Endodermal cell (in vitro differentiated cells): ENCODE data around the gene GPR160. TPM values are rescaled to one million over a fixed set of nuclear protein-coding genes. Genes with fewer than 3 reads are reported as not detected.

ENCODE experiments used
- DNase-seq: peaks from one replicate; pipeline ENCODE4 v3.0.0-alpha.2; 2017
- H3K27ac ChIP-seq: 2 replicates; pipeline ENCODE4 v1.5.1; 2013; ENCODE audit warnings: mild to moderate bottlenecking, low read depth, low read length, moderate library complexity
- H3K27me3 ChIP-seq: 2 replicates; pipeline ENCODE4 v1.6.1; 2013; ENCODE audit warnings: mild to moderate bottlenecking, low read length, moderate library complexity; ENCODE audit not compliant: insufficient read depth, control insufficient read depth, poor library complexity, severe bottlenecking
- H3K36me3 ChIP-seq: 2 replicates; pipeline ENCODE4 v1.7.0; 2013; ENCODE audit warnings: mild to moderate bottlenecking, low read length, moderate library complexity; ENCODE audit not compliant: control insufficient read depth, insufficient read depth
- H3K4me1 ChIP-seq: one replicate; pipeline ENCODE4 v1.7.0; 2013; ENCODE audit warnings: low read length; ENCODE audit not compliant: control insufficient read depth, insufficient read depth
- H3K4me3 ChIP-seq: 2 replicates; pipeline ENCODE4 v1.5.1; 2013; ENCODE audit warnings: mild to moderate bottlenecking, low read length, moderate library complexity
- H3K9ac ChIP-seq: 2 replicates; pipeline ENCODE4 v1.6.1; 2013; ENCODE audit warnings: mild to moderate bottlenecking, low read length, moderate library complexity; ENCODE audit not compliant: poor library complexity, severe bottlenecking; ENCODE audit errors: extremely low read depth
- H3K9me3 ChIP-seq: 2 replicates; pipeline ENCODE4 v1.6.1; 2013; ENCODE audit warnings: mild to moderate bottlenecking, low read length, moderate library complexity; ENCODE audit not compliant: control insufficient read depth
- H3K27ac Mint-ChIP-seq: 2 replicates; pipeline ENCODE4 v1.8.0; 2020; ENCODE audit warnings: mixed read lengths
- H3K27me3 Mint-ChIP-seq: 2 replicates; pipeline ENCODE4 v1.8.0; 2021; ENCODE audit warnings: mild to moderate bottlenecking, mixed read lengths; ENCODE audit not compliant: insufficient read depth
- H3K36me3 Mint-ChIP-seq: 2 replicates; pipeline ENCODE4 v1.8.0; 2020; ENCODE audit warnings: low read depth, mixed read lengths
- H3K4me1 Mint-ChIP-seq: 2 replicates; pipeline ENCODE4 v1.8.0; 2020; ENCODE audit warnings: mixed read lengths
- H3K4me3 Mint-ChIP-seq: 2 replicates; pipeline ENCODE4 v1.8.0; 2020; ENCODE audit warnings: mild to moderate bottlenecking, moderate library complexity, mixed read lengths
- H3K9me3 Mint-ChIP-seq: 2 replicates; pipeline ENCODE4 v1.8.0; 2020; ENCODE audit warnings: mild to moderate bottlenecking, mixed read lengths
- WGBS, 2 experiments: methylation state at CpG; one replicate each; pipeline versions ENCODE4 v1.1.5 to v1.1.7; 2013; ENCODE audit warnings: missing lambda C conversion rate in 2 of 2, mixed read lengths in 1 of 2; ENCODE audit not compliant: insufficient coverage in 1 of 2, insufficient read length in 1 of 2; 5-methylcytosine and 5-hydroxymethylcytosine counted together
- total RNA-seq, 2 donors: library from RNA; stranded (reverse); fragmentation: NEBNext Ultra II Directional in 1 of 2; extraction: Animal tissue kit (Norgen Biotek cat#: 25700) in 1 of 2; gene quantifications; 2 replicates in 1 of 2; 3 replicates in 1 of 2; pipeline ENCODE4 v1.2.1, GENCODE V29; 2021
- TF ChIP-seq, protein P1 (sequence below): fragments of 200-600 bp; sonication (generic); conservative IDR thresholded peaks from 2 replicates; pipeline ENCODE4 v1.5.0; 2021; ENCODE audit warnings: antibody characterized with exemption, mild to moderate bottlenecking

Gene GPR160
- total RNA-seq, 2 donors from 2014 or later = 6.9 to 8.6 TPM

DNA sequence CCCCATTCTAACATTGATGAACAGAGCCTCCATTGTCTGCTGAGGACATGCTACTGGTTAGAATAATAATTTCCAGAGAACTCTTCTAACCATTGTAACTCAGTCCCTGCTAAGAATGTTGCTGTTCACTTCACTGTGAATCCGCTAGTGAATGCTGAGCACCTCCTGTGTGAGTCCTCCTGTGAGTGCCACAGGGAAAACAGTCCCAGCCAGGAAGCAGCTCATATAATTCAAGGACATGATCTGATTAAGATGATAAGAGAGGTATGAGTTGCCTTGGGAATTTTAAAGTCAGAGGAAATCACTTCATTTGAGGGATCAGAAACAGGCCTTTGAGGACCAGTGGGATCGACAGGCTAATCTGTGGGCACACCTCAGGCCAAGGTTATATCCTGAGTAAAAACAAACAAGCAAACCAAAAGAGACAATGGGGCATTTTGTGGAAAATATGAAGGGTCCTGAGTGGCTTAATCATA is 33.9 kb upstream of the GPR160 start:
- Histone ChIP-seq H3K4me1 (peaks cover 5% of the 10 kb centered on the region), H3K36me3 (no peaks in the 10 kb centered on the region), H3K27ac (no peak overlapping the region), H3K9me3 (no peaks in the 10 kb centered on the region), H3K4me3 (no peak overlapping the region), H3K27me3 (no peaks in the 10 kb centered on the region), H3K9ac (no peak overlapping the region)
- no peaks in the 10 kb centered on the region for H3K9me3 Mint-ChIP-seq
- H3K4me3 Mint-ChIP-seq = no peak overlapping the region
- no peaks in the 10 kb centered on the region for H3K27me3 Mint-ChIP-seq
- H3K4me1 Mint-ChIP-seq = peaks cover 11% of the 10 kb centered on the region
- peaks cover 6% of the 10 kb centered on the region for H3K36me3 Mint-ChIP-seq
- 94 to 100% methylated on average over 2 of the region's 2 CpGs for WGBS, 2 experiments
- DNase-seq = no peak
- TF ChIP-seq, protein P1, sequence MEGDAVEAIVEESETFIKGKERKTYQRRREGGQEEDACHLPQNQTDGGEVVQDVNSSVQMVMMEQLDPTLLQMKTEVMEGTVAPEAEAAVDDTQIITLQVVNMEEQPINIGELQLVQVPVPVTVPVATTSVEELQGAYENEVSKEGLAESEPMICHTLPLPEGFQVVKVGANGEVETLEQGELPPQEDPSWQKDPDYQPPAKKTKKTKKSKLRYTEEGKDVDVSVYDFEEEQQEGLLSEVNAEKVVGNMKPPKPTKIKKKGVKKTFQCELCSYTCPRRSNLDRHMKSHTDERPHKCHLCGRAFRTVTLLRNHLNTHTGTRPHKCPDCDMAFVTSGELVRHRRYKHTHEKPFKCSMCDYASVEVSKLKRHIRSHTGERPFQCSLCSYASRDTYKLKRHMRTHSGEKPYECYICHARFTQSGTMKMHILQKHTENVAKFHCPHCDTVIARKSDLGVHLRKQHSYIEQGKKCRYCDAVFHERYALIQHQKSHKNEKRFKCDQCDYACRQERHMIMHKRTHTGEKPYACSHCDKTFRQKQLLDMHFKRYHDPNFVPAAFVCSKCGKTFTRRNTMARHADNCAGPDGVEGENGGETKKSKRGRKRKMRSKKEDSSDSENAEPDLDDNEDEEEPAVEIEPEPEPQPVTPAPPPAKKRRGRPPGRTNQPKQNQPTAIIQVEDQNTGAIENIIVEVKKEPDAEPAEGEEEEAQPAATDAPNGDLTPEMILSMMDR = no peak
- no peak overlapping the region for H3K27ac Mint-ChIP-seq

DNA sequence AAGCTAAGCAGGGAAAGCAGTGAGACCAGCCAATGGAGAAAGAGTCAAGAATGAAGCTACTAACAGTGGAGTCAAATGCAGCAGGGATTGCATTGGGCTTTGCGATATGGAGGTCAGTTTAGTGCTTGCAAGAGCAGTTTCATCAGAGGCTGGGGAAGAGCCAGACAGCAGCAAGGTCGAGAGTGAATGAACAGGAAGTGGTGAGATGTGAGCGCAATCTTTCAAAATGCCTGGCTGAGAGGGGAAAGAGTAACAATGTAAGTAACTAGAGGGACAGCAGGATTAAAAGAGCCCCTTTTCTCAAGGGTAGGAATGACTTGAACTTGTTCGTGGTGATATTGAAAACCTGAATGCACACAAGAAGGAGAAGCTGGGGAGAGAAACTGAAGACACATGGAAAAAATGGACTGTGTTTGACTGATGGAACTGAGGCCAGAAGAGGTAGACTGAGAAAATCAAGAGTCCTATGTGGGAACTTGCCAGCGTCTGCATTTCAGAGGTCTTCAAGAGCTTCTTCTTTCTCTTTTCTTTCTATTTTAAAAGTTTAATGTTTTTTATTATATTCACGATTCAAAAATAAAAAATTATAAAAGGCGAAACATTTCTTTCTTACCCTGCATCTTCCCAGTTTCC is 30.6 kb upstream of the GPR160 start:
- no peak overlapping the region for H3K9ac ChIP-seq
- WGBS, 2 experiments = 82 to 87% methylated on average over 4 to 7 of the region's 7 CpGs
- H3K4me3 ChIP-seq = no peak overlapping the region
- H3K9me3 Mint-ChIP-seq = no peaks in the 10 kb centered on the region
- no peak overlapping the region for H3K4me3 Mint-ChIP-seq
- TF ChIP-seq, protein P1 = no peak
- H3K27ac Mint-ChIP-seq = no peak overlapping the region
- no peak for DNase-seq
- H3K36me3 ChIP-seq = no peaks in the 10 kb centered on the region
- H3K36me3 Mint-ChIP-seq = no peaks in the 10 kb centered on the region
- H3K4me1 Mint-ChIP-seq = peaks cover 8% of the 10 kb centered on the region
- no peak overlapping the region for H3K27ac ChIP-seq
- no peaks in the 10 kb centered on the region for H3K27me3 Mint-ChIP-seq
- H3K4me1 ChIP-seq = peaks cover 5% of the 10 kb centered on the region
- H3K27me3 ChIP-seq = no peaks in the 10 kb centered on the region
- no peaks in the 10 kb centered on the region for H3K9me3 ChIP-seq

DNA sequence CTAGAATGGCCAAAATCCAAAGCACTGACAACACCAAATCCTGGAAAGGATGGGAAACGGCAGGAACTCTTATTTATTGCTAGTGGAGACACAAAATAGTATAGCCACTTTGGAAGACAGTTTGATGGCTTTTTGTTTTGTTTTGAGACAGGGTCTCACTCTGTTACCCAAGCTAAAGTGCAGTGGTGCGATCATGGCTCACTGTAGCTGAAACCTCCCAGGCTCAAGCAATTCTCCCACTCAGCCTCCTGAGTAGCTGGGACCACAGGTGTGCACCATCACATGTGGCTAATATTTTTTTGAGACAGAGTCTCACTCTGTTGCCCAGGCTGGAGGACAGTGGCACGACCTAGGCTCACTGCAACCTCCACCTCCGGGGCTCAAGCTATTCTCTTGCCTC is 27.3 kb upstream of the GPR160 start:
- Histone ChIP-seq H3K4me1 (no peaks in the 10 kb centered on the region), H3K9me3 (no peaks in the 10 kb centered on the region), H3K4me3 (no peak overlapping the region), H3K9ac (no peak overlapping the region), H3K36me3 (no peaks in the 10 kb centered on the region), H3K27ac (no peak overlapping the region), H3K27me3 (no peaks in the 10 kb centered on the region)
- 94 to 95% methylated on average over 3 to 4 of the region's 4 CpGs for WGBS, 2 experiments
- no peak for DNase-seq
- TF ChIP-seq, protein P1 = no peak
- H3K9me3 Mint-ChIP-seq = no peaks in the 10 kb centered on the region
- no peaks in the 10 kb centered on the region for H3K36me3 Mint-ChIP-seq
- no peak overlapping the region for H3K4me3 Mint-ChIP-seq
- H3K27me3 Mint-ChIP-seq = no peaks in the 10 kb centered on the region
- no peaks in the 10 kb centered on the region for H3K4me1 Mint-ChIP-seq
- no peak overlapping the region for H3K27ac Mint-ChIP-seq
